ENCODE results near the gene NTRK3. TPM values are rescaled to one million over a fixed set of nuclear protein-coding genes. Genes with fewer than 3 reads are reported as not detected.

NTRK3 gene
- total and polyA plus RNA-seq, 4 donors = 0.21 to 2.9 (median 0.32) TPM

Small RNAs within 50 kb of the gene (small RNA-seq; reads per million reads assigned to genes)
- not detected for gene MED28P6

Other genes starting within 250 kb of the NTRK3 start
- gene MRPL46, start 210.6 kb upstream of the NTRK3 start, total RNA-seq = 10 to 100 TPM; 16.1 to 20.8 TPM
- 10 to 100 TPM; 57.5 to 63.5 TPM for gene MRPL46, start 210.6 kb upstream of the NTRK3 start, polyA plus RNA-seq
- 10 to 100 TPM; 20.5 to 21.2 TPM for gene MRPS11, start 211.0 kb upstream of the NTRK3 start, total RNA-seq
- gene MRPS11, start 211.0 kb upstream of the NTRK3 start, polyA plus RNA-seq = 10 to 100 TPM; 43.5 to 54.4 TPM